Gastrocnemius medialis (tissue), 4 donors: Measurements from ENCODE around the gene SLC9A5. TPM values are rescaled to one million over a fixed set of nuclear protein-coding genes. Genes with fewer than 3 reads are reported as not detected.

Experiments
- ATAC-seq, 2 donors: fragments of 150-250 bp; one replicate each; pipeline ENCODE4 v1.9.1; 2016
- DNase-seq, 2 donors: peaks; one replicate each; pipeline ENCODE4 v3.0.0-alpha.2; 2019
- H3K27ac ChIP-seq, 4 donors: fragments of 200-600 bp; sonication (generic); 1 replicate in 1 of 4; 2 replicates in 3 of 4; pipeline ENCODE4 v1.5.1; 2016 to 2018; ENCODE audit warnings: mild to moderate bottlenecking in 2 of 4, moderate library complexity in 1 of 4
- H3K27me3 ChIP-seq, 3 donors: fragments of 200-600 bp; sonication (generic) in 2 of 3; 1 replicate in 1 of 3; 2 replicates in 2 of 3; pipeline versions ENCODE4 v1.5.1 to v1.6.0; 2016 to 2019; ENCODE audit warnings: mild to moderate bottlenecking in 1 of 3, moderate library complexity in 1 of 3
- H3K36me3 ChIP-seq, 2 donors: fragments of 200-600 bp; sonication (generic) in 1 of 2; one replicate each; pipeline ENCODE4 v1.5.1; 2017 to 2018
- H3K4me1 ChIP-seq, 2 donors: fragments of 200-600 bp; sonication (generic) in 1 of 2; one replicate each; pipeline ENCODE4 v1.5.1; 2016 to 2017; ENCODE audit warnings: mild to moderate bottlenecking in 2 of 2
- H3K4me3 ChIP-seq, 4 donors: fragments of 200-600 bp; sonication (generic) in 3 of 4; 1 replicate in 1 of 4; 2 replicates in 3 of 4; pipeline ENCODE4 v1.5.1; 2016 to 2019; ENCODE audit warnings: mild to moderate bottlenecking in 2 of 4
- H3K9me3 ChIP-seq, 3 donors: fragments of 200-600 bp; sonication (generic) in 2 of 3; 1 replicate in 1 of 3; 2 replicates in 2 of 3; pipeline ENCODE4 v1.5.1; 2016 to 2019
- CTCF ChIP-seq, 5 experiments: fragments of 450-650 bp in 3 of 5; fragments of 200-600 bp in 2 of 5; sonication (generic) in 2 of 5; IDR thresholded peaks in 4 of 5; conservative IDR thresholded peaks in 1 of 5; 1 replicate in 4 of 5; 2 replicates in 1 of 5; pipeline ENCODE4 v1.5.1; 2016 to 2019; ENCODE audit warnings: antibody characterized with exemption in 5 of 5, mild to moderate bottlenecking in 3 of 5, moderate library complexity in 3 of 5
- POLR2A ChIP-seq, 2 donors: fragments of 450-650 bp; IDR thresholded peaks; one replicate each; pipeline ENCODE4 v1.6.1; 2017; ENCODE audit warnings: antibody characterized with exemption in 2 of 2, mild to moderate bottlenecking in 2 of 2, moderate library complexity in 2 of 2
- in situ Hi-C, 4 donors: fragments of 200-750 bp; cut with MboI; loops; one replicate each; pipeline versions ENCODE4 v1.15.0 to v1.8.0; 2017; ENCODE audit warnings: low sequenced_read_pairs in 4 of 4
- intact Hi-C: fragments of 100-400 bp; cut with DNase I; formaldehyde crosslinking; loops from one replicate; pipeline ENCODE4 v1.15.1; 2023; ENCODE audit warnings: low total_unique reads
- total RNA-seq, 4 donors: library from RNA; depleted of rRNA; stranded (reverse); fragments of >200 nt; gene quantifications; one replicate each; pipeline versions ENCODE4 v1.1.0 to v1.2.3, GENCODE V29; 2016

Gene SLC9A5
- total RNA-seq, 4 donors from 2014 or later: 0.61 to 2.0 (median 1.2) TPM

GRCh38 chr16:67200491-67200890, 48.3 kb upstream of the SLC9A5 start:
- intact Hi-C loops (no loop called here), in situ Hi-C loops (no loop called here)
- TF ChIP-seq POLR2A (IDR thresholded peaks at IDR 0.05) (no peak), CTCF (IDR thresholded peaks at IDR 0.05 in 4 of 5, conservative IDR thresholded peaks at IDR 0.05 in 1 of 5) (no peak)
- peaks cover 3 to 42% of the 10 kb centered on the region in 2 donors for H3K36me3 ChIP-seq
- H3K27me3 ChIP-seq: no peaks in the 10 kb centered on the region
- H3K27ac ChIP-seq: no peak overlapping the region
- no peak overlapping the region for H3K4me3 ChIP-seq
- H3K4me1 ChIP-seq: peaks cover 0 to 9% of the 10 kb centered on the region in 2 donors
- H3K9me3 ChIP-seq: no peaks in the 10 kb centered on the region
- DNase-seq (no peak), ATAC-seq (no peak)

GRCh38 chr16:67201411-67202345, 47.1 kb upstream of the SLC9A5 start:
- H3K4me3 ChIP-seq: no peak overlapping the region
- no peaks in the 10 kb centered on the region for H3K27me3 ChIP-seq
- DNase-seq (no peak), ATAC-seq (no peak)
- H3K9me3 ChIP-seq: no peaks in the 10 kb centered on the region
- no peak for TF ChIP-seq POLR2A (IDR thresholded peaks at IDR 0.05)
- TF ChIP-seq CTCF (IDR thresholded peaks at IDR 0.05 in 4 of 5, conservative IDR thresholded peaks at IDR 0.05 in 1 of 5): no peak
- H3K4me1 ChIP-seq: peaks cover 0 to 9% of the 10 kb centered on the region in 2 donors
- intact Hi-C loops: no loop called here
- peaks cover 2 to 30% of the 10 kb centered on the region in 2 donors for H3K36me3 ChIP-seq
- in situ Hi-C loops: no loop called here
- no peak overlapping the region for H3K27ac ChIP-seq

DNA sequence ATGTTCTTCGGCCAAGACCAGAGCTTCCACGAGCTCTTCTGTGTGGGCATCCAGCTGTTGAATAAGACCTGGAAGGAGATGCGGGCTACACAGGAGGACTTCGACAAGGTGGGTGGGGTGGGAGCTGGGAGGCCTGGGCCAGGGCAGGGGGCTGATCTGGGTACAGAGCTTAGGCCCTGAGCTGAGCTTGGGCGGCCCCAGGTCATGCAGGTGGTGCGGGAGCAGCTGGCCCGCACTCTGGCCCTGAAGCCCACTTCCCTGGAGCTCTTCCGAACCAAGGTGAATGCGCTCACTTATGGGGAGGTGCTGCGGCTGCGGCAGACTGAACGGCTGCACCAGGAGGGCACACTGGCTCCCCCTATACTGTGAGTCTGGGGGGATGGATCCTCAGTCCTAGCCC, 46.4 kb upstream of the SLC9A5 start:
- no peaks in the 10 kb centered on the region for H3K9me3 ChIP-seq
- H3K36me3 ChIP-seq: peaks cover 0 to 23% of the 10 kb centered on the region in 2 donors
- intact Hi-C loops: no loop called here
- in situ Hi-C loops: no loop called here
- no peak for DNase-seq
- H3K27me3 ChIP-seq: no peaks in the 10 kb centered on the region
- H3K4me1 ChIP-seq: peaks cover 3 to 15% of the 10 kb centered on the region in 2 donors
- H3K4me3 ChIP-seq: no peak overlapping the region
- H3K27ac ChIP-seq: no peak overlapping the region
- no peak for TF ChIP-seq CTCF (IDR thresholded peaks at IDR 0.05 in 4 of 5, conservative IDR thresholded peaks at IDR 0.05 in 1 of 5)
- no peak for TF ChIP-seq POLR2A (IDR thresholded peaks at IDR 0.05)
- ATAC-seq: no peak

DNA sequence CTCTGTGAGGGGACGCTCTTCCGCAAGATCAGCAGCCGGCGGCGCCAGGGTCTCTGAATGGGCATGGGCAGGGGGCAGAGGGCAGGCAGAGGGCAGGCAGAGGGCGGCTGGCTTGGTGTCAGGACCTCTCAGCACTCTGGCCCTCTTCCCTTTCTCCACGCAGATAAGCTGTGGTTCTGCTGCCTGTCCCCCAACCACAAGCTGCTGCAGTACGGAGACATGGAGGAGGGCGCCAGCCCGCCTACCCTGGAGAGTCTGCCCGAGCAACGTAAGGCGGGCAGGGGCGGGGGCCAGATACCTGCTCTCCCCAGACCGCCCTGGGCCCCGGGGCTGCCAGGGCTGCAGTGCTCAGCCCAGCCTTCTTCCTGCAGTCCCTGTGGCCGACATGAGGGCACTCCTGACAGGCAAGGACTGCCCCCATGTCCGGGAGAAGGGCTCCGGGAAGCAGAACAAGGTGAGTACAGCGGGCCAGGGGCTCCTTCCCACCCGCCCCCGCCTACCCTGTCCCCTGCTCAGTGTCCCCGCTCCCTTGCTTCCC, 45.8 kb upstream of the SLC9A5 start:
- Histone ChIP-seq H3K4me3 (no peak overlapping the region), H3K27ac (no peak overlapping the region), H3K4me1 (peaks cover 7 to 18% of the 10 kb centered on the region in 2 donors), H3K36me3 (peaks cover 0 to 19% of the 10 kb centered on the region in 2 donors), H3K9me3 (no peaks in the 10 kb centered on the region), H3K27me3 (no peaks in the 10 kb centered on the region)
- TF ChIP-seq POLR2A (IDR thresholded peaks at IDR 0.05): no peak
- no peak for TF ChIP-seq CTCF (IDR thresholded peaks at IDR 0.05 in 4 of 5, conservative IDR thresholded peaks at IDR 0.05 in 1 of 5)
- ATAC-seq (no peak), DNase-seq (no peak)
- in situ Hi-C loops (no loop called here), intact Hi-C loops (no loop called here)
